Erythroblast (primary cell): ENCODE results near the gene SAMD10.

ENCODE experiments used
- GATA1 ChIP-seq: IDR thresholded peaks from 2 replicates; pipeline ENCODE4 v1.6.1; 2011; ENCODE audit warnings: low read depth, mild to moderate bottlenecking, control low read depth, low read length, moderate library complexity
- POLR2A ChIP-seq: IDR thresholded peaks from 2 replicates; pipeline ENCODE4 v1.6.1; 2011; ENCODE audit warnings: mild to moderate bottlenecking, low read length

GRCh38 chr20:64003960-64004725, 24.7 kb upstream of the SAMD10 start:
- TF ChIP-seq POLR2A: no peak
- no peak for TF ChIP-seq GATA1
